Fibroblast of skin of back (primary cell): ENCODE data around the gene ADAP1.

Source experiments
- DNase-seq: peaks from one replicate; pipeline ENCODE4 v3.0.0-alpha.2; 2013

The ADAP1 gene

GRCh38 chr7:908159-908581 lies 46.3 kb downstream of the ADAP1 start:
- no peak for DNase-seq

GRCh38 chr7:907158-907980 lies 47.1 kb downstream of the ADAP1 start:
- no peak for DNase-seq

- DNase-seq, result no peak
Observed at GRCh38 chr7:906776-907157, 47.7 kb downstream of the ADAP1 start.

GRCh38 chr7:904847-905246 lies 49.6 kb downstream of the ADAP1 start:
- peak; percentile 57 for DNase-seq

GRCh38 chr7:903921-904755 lies 50.3 kb downstream of the ADAP1 start:
- no peak for DNase-seq

GRCh38 chr7:902996-903395 lies 51.5 kb downstream of the ADAP1 start:
- no peak for DNase-seq

GRCh38 chr7:901388-902154 lies 52.9 kb downstream of the ADAP1 start:
- peak; percentile 85 for DNase-seq

- DNase-seq, result no peak
Observed at GRCh38 chr7:901041-901387, 53.5 kb downstream of the ADAP1 start.

GRCh38 chr7:900331-901040 lies 54.0 kb downstream of the ADAP1 start:
- DNase-seq, result no peak

- DNase-seq, result no peak
Observed at GRCh38 chr7:899806-900205, 54.7 kb downstream of the ADAP1 start.

- no peak for DNase-seq
Observed at GRCh38 chr7:898855-899681, 55.4 kb downstream of the ADAP1 start.

GRCh38 chr7:898460-898854 lies 56.0 kb downstream of the ADAP1 start:
- no peak for DNase-seq

- peak; percentile 25 for DNase-seq
Observed at GRCh38 chr7:897771-898376, 56.6 kb downstream of the ADAP1 start.

- DNase-seq, result no peak
Observed at GRCh38 chr7:897086-897485, 57.4 kb downstream of the ADAP1 start.

GRCh38 chr7:896346-897075 lies 58.0 kb downstream of the ADAP1 start:
- no peak for DNase-seq

- DNase-seq, result no peak
Observed at GRCh38 chr7:895451-896052, 58.9 kb downstream of the ADAP1 start.

GRCh38 chr7:894927-895450 lies 59.5 kb downstream of the ADAP1 start:
- no peak for DNase-seq

- no peak for DNase-seq
Observed at GRCh38 chr7:894164-894867, 60.2 kb downstream of the ADAP1 start.

- no peak for DNase-seq
Observed at GRCh38 chr7:893686-894085, 60.8 kb downstream of the ADAP1 start.
